Measurements from ENCODE around the gene PTPRF.

PTPRF gene

GRCh38 chr1:43512681-43513080 is 18.0 kb upstream of the PTPRF start:
- ATAC-seq (ENCODE audit: low read depth): no peak
- H3K36me3 ChIP-seq (ENCODE audit: low read depth): no peaks in the 10 kb centered on the region
- H3K27me3 ChIP-seq (ENCODE audit: insufficient read depth, poor library complexity, severe bottlenecking): no peaks in the 10 kb centered on the region
- no peaks in the 10 kb centered on the region for H3K9me3 ChIP-seq (ENCODE audit: severe bottlenecking)
- H3K27ac ChIP-seq (ENCODE audit: poor library complexity, severe bottlenecking): no peak overlapping the region
- H3K4me3 ChIP-seq (ENCODE audit: severe bottlenecking): no peak overlapping the region
- DNase-seq (ENCODE audit: low spot score): no peak
- H3K4me1 ChIP-seq (ENCODE audit: insufficient read depth, poor library complexity, severe bottlenecking): peaks cover 7% of the 10 kb centered on the region
- TF ChIP-seq CTCF (IDR thresholded peaks at IDR 0.05; ENCODE audit: poor library complexity, severe bottlenecking): no peak

GRCh38 chr1:43513471-43514173 is 17.1 kb upstream of the PTPRF start:
- Histone ChIP-seq H3K36me3 (ENCODE audit: low read depth) (no peaks in the 10 kb centered on the region), H3K27me3 (ENCODE audit: insufficient read depth, poor library complexity, severe bottlenecking) (no peaks in the 10 kb centered on the region), H3K27ac (ENCODE audit: poor library complexity, severe bottlenecking) (no peak overlapping the region), H3K9me3 (ENCODE audit: severe bottlenecking) (no peaks in the 10 kb centered on the region), H3K4me3 (ENCODE audit: severe bottlenecking) (no peak overlapping the region), H3K4me1 (ENCODE audit: insufficient read depth, poor library complexity, severe bottlenecking) (peaks cover 7% of the 10 kb centered on the region)
- DNase-seq (ENCODE audit: low spot score) (no peak), ATAC-seq (ENCODE audit: low read depth) (no peak)
- no peak for TF ChIP-seq CTCF (IDR thresholded peaks at IDR 0.05; ENCODE audit: poor library complexity, severe bottlenecking)

GRCh38 chr1:43518935-43519686 is 11.6 kb upstream of the PTPRF start:
- ATAC-seq (ENCODE audit: low read depth) (no peak), DNase-seq (ENCODE audit: low spot score) (peak; percentile 2)
- no peak overlapping the region for H3K4me3 ChIP-seq (ENCODE audit: severe bottlenecking)
- no peak overlapping the region for H3K27ac ChIP-seq (ENCODE audit: poor library complexity, severe bottlenecking)
- TF ChIP-seq CTCF (IDR thresholded peaks at IDR 0.05; ENCODE audit: poor library complexity, severe bottlenecking): no peak
- no peaks in the 10 kb centered on the region for H3K9me3 ChIP-seq (ENCODE audit: severe bottlenecking)
- no peaks in the 10 kb centered on the region for H3K27me3 ChIP-seq (ENCODE audit: insufficient read depth, poor library complexity, severe bottlenecking)
- no peaks in the 10 kb centered on the region for H3K36me3 ChIP-seq (ENCODE audit: low read depth)
- H3K4me1 ChIP-seq (ENCODE audit: insufficient read depth, poor library complexity, severe bottlenecking): peaks cover 15% of the 10 kb centered on the region

- DNase-seq (ENCODE audit: low spot score): peak; percentile 2
- H3K36me3 ChIP-seq (ENCODE audit: low read depth): no peaks in the 10 kb centered on the region
- H3K4me1 ChIP-seq (ENCODE audit: insufficient read depth, poor library complexity, severe bottlenecking): peaks cover 19% of the 10 kb centered on the region
- no peak for ATAC-seq (ENCODE audit: low read depth)
- H3K4me3 ChIP-seq (ENCODE audit: severe bottlenecking): no peak overlapping the region
- no peak overlapping the region for H3K27ac ChIP-seq (ENCODE audit: poor library complexity, severe bottlenecking)
- TF ChIP-seq CTCF (IDR thresholded peaks at IDR 0.05; ENCODE audit: poor library complexity, severe bottlenecking): no peak
- H3K27me3 ChIP-seq (ENCODE audit: insufficient read depth, poor library complexity, severe bottlenecking): no peaks in the 10 kb centered on the region
- H3K9me3 ChIP-seq (ENCODE audit: severe bottlenecking): no peaks in the 10 kb centered on the region
These were observed 10.4 kb upstream of the PTPRF start for GRCh38 chr1:43520100-43520778.

All from RWPE2 (cell line).